Coronary artery (tissue), 2 donors: ENCODE measurements around the gene GLYAT.

Source experiments
- DNase-seq: peaks from one replicate; pipeline ENCODE4 v3.0.0-alpha.2; 2017; ENCODE audit warnings: low spot score
- H3K27ac ChIP-seq, 2 donors: fragments of 200-600 bp; sonication (generic); one replicate each; pipeline ENCODE4 v1.5.1; 2016 to 2019
- H3K4me3 ChIP-seq: fragments of 200-600 bp; sonication (generic); 2 replicates; pipeline ENCODE4 v1.5.1; 2016; ENCODE audit warnings: mild to moderate bottlenecking, moderate library complexity
- CTCF ChIP-seq: fragments of 200-600 bp; sonication (generic); IDR thresholded peaks from one replicate; pipeline ENCODE4 v1.5.1; 2019; ENCODE audit warnings: antibody characterized with exemption

GLYAT gene

DNA sequence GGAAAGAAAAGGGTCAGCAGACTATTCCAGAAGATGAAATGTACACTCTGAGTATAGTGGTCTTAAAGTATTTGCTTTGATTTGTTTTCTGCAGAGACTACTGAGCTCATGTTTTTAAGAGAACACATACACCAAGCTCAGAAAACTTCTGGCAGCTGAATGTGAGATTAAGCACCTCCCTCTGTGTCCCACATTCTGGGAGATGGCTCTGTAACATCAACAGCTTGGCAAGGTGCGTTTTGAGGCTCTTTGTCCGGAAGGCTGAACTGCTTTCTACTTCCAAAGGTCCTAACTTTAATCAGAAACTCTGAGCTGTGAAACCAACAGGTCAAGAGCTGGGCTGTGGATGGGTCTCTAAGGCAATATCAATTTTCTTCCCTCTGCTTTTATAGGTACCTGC is 36.4 kb upstream of the GLYAT start:
- Histone ChIP-seq H3K27ac (no peak overlapping the region), H3K4me3 (no peak overlapping the region)
- DNase-seq = no peak
- TF ChIP-seq CTCF = no peak

DNA sequence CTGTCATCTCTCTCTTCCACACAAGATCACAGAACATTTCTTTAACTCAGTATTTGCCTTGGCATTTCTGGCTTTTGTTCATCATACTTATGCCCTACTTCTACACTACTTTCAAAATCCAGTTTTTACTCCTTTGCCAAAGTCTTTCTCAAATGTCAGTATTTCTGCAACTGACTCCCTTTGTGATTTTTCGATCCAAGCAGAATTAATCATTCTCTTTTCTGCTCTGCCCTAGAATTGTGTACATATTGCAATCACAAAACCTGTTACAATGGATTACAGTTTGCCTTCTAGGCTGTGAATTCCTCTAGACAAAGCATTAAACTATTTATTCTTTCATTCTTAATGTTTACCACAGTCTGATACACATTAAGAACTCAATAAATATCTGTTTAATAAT is 33.3 kb upstream of the GLYAT start:
- DNase-seq = no peak
- TF ChIP-seq CTCF = no peak
- Histone ChIP-seq H3K27ac (no peak overlapping the region), H3K4me3 (no peak overlapping the region)

DNA sequence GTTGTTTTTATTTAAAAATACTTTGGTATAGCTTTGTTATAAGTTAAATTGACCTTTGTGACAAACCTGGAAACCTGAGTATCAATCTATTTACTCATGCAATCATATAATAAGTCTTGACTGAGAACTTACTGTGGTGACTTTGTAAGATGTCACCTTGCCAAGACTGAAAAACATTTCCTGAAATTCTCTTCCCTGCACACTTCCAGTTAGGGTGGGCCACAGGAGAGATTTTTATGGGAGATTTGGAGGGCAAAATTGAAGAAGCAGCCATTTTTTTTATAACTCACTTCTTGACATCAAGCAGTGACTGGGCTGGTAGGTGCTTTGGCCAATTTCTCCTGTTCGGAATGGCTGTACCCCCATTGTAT is 31.4 kb upstream of the GLYAT start:
- Histone ChIP-seq H3K4me3 (no peak overlapping the region), H3K27ac (no peak overlapping the region)
- no peak for TF ChIP-seq CTCF
- DNase-seq = no peak

DNA sequence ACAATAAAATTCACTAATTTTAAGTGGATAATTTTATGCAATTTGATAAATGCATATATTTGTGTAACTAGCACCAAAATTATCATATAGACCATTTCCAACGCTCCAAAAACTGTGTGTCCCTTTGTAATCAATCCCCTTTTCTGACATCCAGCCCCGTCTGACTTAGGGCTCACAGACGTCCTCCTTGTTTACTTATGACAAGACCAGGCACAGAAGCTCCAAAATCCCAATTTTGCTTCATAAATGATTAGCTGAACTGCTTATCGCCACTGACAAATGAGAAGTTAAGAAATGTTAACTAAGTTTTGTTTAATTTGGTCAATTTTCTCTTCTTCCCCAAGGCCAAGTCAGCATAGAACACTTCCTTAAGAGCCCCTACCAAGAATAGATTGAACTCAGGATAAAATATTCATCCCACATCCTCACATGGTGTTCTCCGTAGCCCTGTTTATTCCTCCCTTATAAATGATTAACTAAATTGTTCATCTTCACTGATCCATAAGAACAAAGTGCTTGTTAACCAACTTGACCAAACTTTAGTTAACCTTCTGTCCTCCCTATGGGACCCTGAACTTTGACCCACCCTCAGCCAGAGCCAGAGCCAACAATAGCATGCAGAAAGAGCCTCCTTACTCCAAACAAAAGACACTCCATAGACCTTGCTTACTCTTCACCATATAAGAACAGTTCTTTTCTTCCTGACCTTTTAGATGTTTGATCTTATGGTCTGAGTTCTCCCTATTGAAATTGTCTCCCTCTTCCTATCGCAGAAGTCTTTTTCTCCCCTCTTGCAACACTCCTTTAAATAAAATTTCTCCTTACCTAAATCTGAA is 30.8 kb upstream of the GLYAT start:
- H3K27ac ChIP-seq = no peak overlapping the region
- TF ChIP-seq CTCF = no peak

GRCh38 chr11:58757439-58757838 is 25.7 kb upstream of the GLYAT start:
- Histone ChIP-seq H3K27ac (no peak overlapping the region), H3K4me3 (no peak overlapping the region)
- no peak for DNase-seq
- TF ChIP-seq CTCF = no peak

More for the DNA sequence above, 30.8 kb upstream of the GLYAT start:
- DNase-seq = no peak
- H3K4me3 ChIP-seq = no peak overlapping the region

DNA sequence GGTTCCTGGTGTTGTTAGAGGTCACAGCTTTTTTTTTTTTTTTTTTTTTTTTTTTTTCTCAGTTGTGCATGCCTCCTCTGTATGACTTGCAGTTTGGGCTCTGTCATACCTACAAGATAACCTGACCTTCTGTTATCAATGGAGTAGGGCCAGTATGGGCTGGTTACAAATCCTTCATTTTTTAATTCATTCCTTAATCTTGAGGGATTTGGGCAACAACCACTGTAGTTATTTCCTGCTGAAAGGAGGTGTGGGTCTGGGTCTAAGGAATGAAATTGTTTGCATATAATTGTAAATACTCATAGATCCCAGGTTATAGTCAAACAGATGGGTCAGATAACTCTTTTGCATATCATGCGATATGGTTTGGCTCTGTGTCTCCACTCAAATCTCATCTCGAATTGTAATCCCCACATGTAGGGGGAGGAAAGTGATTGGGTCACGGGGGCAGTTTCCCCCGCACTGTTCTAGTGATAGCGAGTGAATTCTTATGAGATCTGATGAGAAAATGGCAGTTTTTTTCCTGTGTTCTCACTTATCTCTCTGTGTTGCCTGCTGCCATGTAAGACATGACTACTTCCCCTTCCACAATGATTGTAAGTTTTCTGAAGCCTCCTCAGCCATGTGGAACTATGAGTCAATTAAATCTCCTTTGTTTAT is 14.1 kb upstream of the GLYAT start:
- Histone ChIP-seq H3K27ac (no peak overlapping the region), H3K4me3 (no peak overlapping the region)
- TF ChIP-seq CTCF = no peak
- DNase-seq = no peak
